ENCODE data around the gene CCNT1. TPM values are rescaled to one million over a fixed set of nuclear protein-coding genes. Genes with fewer than 3 reads are reported as not detected.
"Not testable (repeated sequence)": the region's sequence is repeated elsewhere in the genome, so short reads cannot be mapped to it uniquely, and the experiment has no call there.

CCNT1 gene
- 10 to 100 TPM; 26.9 to 31.6 (median 30.7) TPM for polyA plus RNA-seq (ENCODE audit: insufficient read length in 4 of 4)

- peak; percentile 97 to 99 (median 99) for DNase-seq (ENCODE audit: low read depth in 4 of 4, low spot score in 3 of 4)
These were observed at the start of gene CCNT1 for GRCh38 chr12:48716493-48717251. CCNT1 (minus strand) TSS chr12:48716707; CDS start chr12:48716675, 32 bp downstream.

- no peak for DNase-seq (ENCODE audit: low read depth in 4 of 4, low spot score in 3 of 4)
These were observed 49.3 kb upstream of the CCNT1 start for GRCh38 chr12:48765753-48766162.

GRCh38 chr12:48764521-48764920, 48.0 kb upstream of the CCNT1 start:
- no peak for DNase-seq (ENCODE audit: low read depth in 4 of 4, low spot score in 3 of 4)

- no peak for DNase-seq (ENCODE audit: low read depth in 4 of 4, low spot score in 3 of 4)
These were observed 42.2 kb upstream of the CCNT1 start for GRCh38 chr12:48758737-48759136.

- DNase-seq (ENCODE audit: low read depth in 4 of 4, low spot score in 3 of 4), result no peak
These were observed 41.7 kb upstream of the CCNT1 start for GRCh38 chr12:48758186-48758585.

- no peak for DNase-seq (ENCODE audit: low read depth in 4 of 4, low spot score in 3 of 4)
These were observed 34.4 kb upstream of the CCNT1 start for GRCh38 chr12:48750769-48751356.

GRCh38 chr12:48750215-48750614, 33.7 kb upstream of the CCNT1 start:
- no peak for DNase-seq (ENCODE audit: low read depth in 4 of 4, low spot score in 3 of 4)

GRCh38 chr12:48744251-48745008, 27.9 kb upstream of the CCNT1 start:
- no peak for DNase-seq (ENCODE audit: low read depth in 4 of 4, low spot score in 3 of 4)

GRCh38 chr12:48739618-48740269, 23.2 kb upstream of the CCNT1 start:
- DNase-seq (ENCODE audit: low read depth in 4 of 4, low spot score in 3 of 4), result no peak

- DNase-seq (ENCODE audit: low read depth in 4 of 4, low spot score in 3 of 4), result no peak
These were observed 19.9 kb upstream of the CCNT1 start for GRCh38 chr12:48736456-48736855.

GRCh38 chr12:48728807-48729206, 12.3 kb upstream of the CCNT1 start:
- no peak for DNase-seq (ENCODE audit: low read depth in 4 of 4, low spot score in 3 of 4)

- DNase-seq (ENCODE audit: low read depth in 4 of 4, low spot score in 3 of 4), result not testable (repeated sequence)
These were observed 4.2 kb upstream of the CCNT1 start for GRCh38 chr12:48720737-48721136.

GRCh38 chr12:48720171-48720570, 3.7 kb upstream of the CCNT1 start:
- DNase-seq (ENCODE audit: low read depth in 4 of 4, low spot score in 3 of 4), result not testable (repeated sequence)

GRCh38 chr12:48719002-48719401, 2.5 kb upstream of the CCNT1 start:
- DNase-seq (ENCODE audit: low read depth in 4 of 4, low spot score in 3 of 4), result not testable (repeated sequence)

- peak in 1 of 4 donors; percentile 5 for DNase-seq (ENCODE audit: low read depth in 4 of 4, low spot score in 3 of 4)
These were observed 767 bp upstream of the CCNT1 start for GRCh38 chr12:48717252-48717695.

GRCh38 chr12:48716168-48716492, 377 bp downstream of the CCNT1 start:
- no peak for DNase-seq (ENCODE audit: low read depth in 4 of 4, low spot score in 3 of 4)

- no peak for DNase-seq (ENCODE audit: low read depth in 4 of 4, low spot score in 3 of 4)
These were observed 4.3 kb downstream of the CCNT1 start for GRCh38 chr12:48712209-48712608.

- DNase-seq (ENCODE audit: low read depth in 4 of 4, low spot score in 3 of 4), result not testable (repeated sequence)
These were observed 17.7 kb downstream of the CCNT1 start for GRCh38 chr12:48698822-48699221.

GRCh38 chr12:48696626-48697025, 19.9 kb downstream of the CCNT1 start:
- no peak for DNase-seq (ENCODE audit: low read depth in 4 of 4, low spot score in 3 of 4)

GRCh38 chr12:48695859-48696258, 20.6 kb downstream of the CCNT1 start:
- DNase-seq (ENCODE audit: low read depth in 4 of 4, low spot score in 3 of 4), result no peak

GRCh38 chr12:48694038-48694437, 22.5 kb downstream of the CCNT1 start:
- no peak for DNase-seq (ENCODE audit: low read depth in 4 of 4, low spot score in 3 of 4)

Data from left renal pelvis (tissue), 4 donors.